OCI-LY1 (cell line): Measurements from ENCODE around the gene DMD.

ENCODE experiments used
- H2AFZ ChIP-seq: fragments of 200-600 bp; sonication (generic), shearing (Covaris generic); 2 replicates; pipeline ENCODE4 v1.6.0; 2014; ENCODE audit warnings: antibody characterized with exemption, mild to moderate bottlenecking, low read length
- H3F3A ChIP-seq: fragments of 200-600 bp; sonication (generic), shearing (Covaris generic); 2 replicates; pipeline ENCODE4 v1.6.0; 2014; ENCODE audit warnings: mild to moderate bottlenecking, antibody characterized with exemption, low read length, moderate library complexity; ENCODE audit not compliant: insufficient read depth
- H3K27ac ChIP-seq: fragments of 200-600 bp; sonication (generic); 2 replicates; pipeline ENCODE4 v1.5.1; 2014; ENCODE audit warnings: low read length, mixed run types, mild to moderate bottlenecking, low read depth; ENCODE audit not compliant: poor library complexity, severe bottlenecking
- H3K27me3 ChIP-seq: fragments of 200-600 bp; sonication (generic); 2 replicates; pipeline ENCODE4 v1.6.0; 2014; ENCODE audit warnings: antibody characterized with exemption, mild to moderate bottlenecking, low read length, moderate library complexity; ENCODE audit not compliant: insufficient read depth
- H3K36me3 ChIP-seq: fragments of 200-600 bp; sonication (generic); 2 replicates; pipeline ENCODE4 v1.6.1; 2014; ENCODE audit warnings: mild to moderate bottlenecking, antibody characterized with exemption, low read length, moderate library complexity, mixed read lengths; ENCODE audit not compliant: insufficient read depth
- H3K4me1 ChIP-seq: fragments of 200-600 bp; sonication (generic); 2 replicates; pipeline ENCODE4 v1.5.1; 2014; ENCODE audit warnings: mild to moderate bottlenecking, low read length, moderate library complexity; ENCODE audit not compliant: insufficient read depth, severe bottlenecking
- H3K4me2 ChIP-seq: fragments of 200-600 bp; sonication (generic), shearing (Covaris generic); 2 replicates; pipeline ENCODE4 v1.6.1; 2014; ENCODE audit warnings: low read length
- H3K4me3 ChIP-seq: fragments of 200-600 bp; sonication (generic); 2 replicates; pipeline ENCODE4 v1.5.1; 2014; ENCODE audit warnings: low read length, low read depth, mild to moderate bottlenecking, mixed read lengths; ENCODE audit not compliant: poor library complexity, severe bottlenecking
- H3K79me2 ChIP-seq: fragments of 200-600 bp; shearing (Covaris generic); 2 replicates; pipeline ENCODE4 v1.6.1; 2016; ENCODE audit warnings: mixed run types, low read length, mixed read lengths; ENCODE audit not compliant: insufficient read depth
- H3K9ac ChIP-seq: fragments of 200-600 bp; sonication (generic), shearing (Covaris generic); 2 replicates; pipeline ENCODE4 v1.6.1; 2014; ENCODE audit warnings: mild to moderate bottlenecking, low read length, mixed read lengths
- H3K9me2 ChIP-seq: fragments of 200-600 bp; sonication (generic), shearing (Covaris generic); 2 replicates; pipeline ENCODE4 v1.6.1; 2014; ENCODE audit warnings: low read depth, mild to moderate bottlenecking, low read length, mixed read lengths
- H3K9me3 ChIP-seq: fragments of 200-600 bp; shearing (Covaris generic); 2 replicates; pipeline ENCODE4 v1.6.1; 2014; ENCODE audit warnings: low read length, mixed read lengths
- H4K20me1 ChIP-seq: fragments of 200-600 bp; sonication (generic), shearing (Covaris generic); 2 replicates; pipeline ENCODE4 v1.6.0; 2016; ENCODE audit warnings: mild to moderate bottlenecking, low read length; ENCODE audit not compliant: insufficient read depth
- EZH2 ChIP-seq: fragments of 200-600 bp; sonication (generic), shearing (Covaris generic); IDR thresholded peaks from 2 replicates; pipeline ENCODE4 v1.8.0; 2017; ENCODE audit warnings: borderline replicate concordance, mixed run types, mild to moderate bottlenecking, antibody characterized with exemption, low read length, moderate library complexity, mixed read lengths
- TF ChIP-seq, protein P1 (sequence below): fragments of 200-600 bp; sonication (generic), shearing (Covaris generic); IDR thresholded peaks from 2 replicates; pipeline ENCODE4 v1.5.1; 2017; ENCODE audit warnings: mild to moderate bottlenecking, antibody characterized with exemption, low read length, moderate library complexity, mixed read lengths

The DMD gene

DNA sequence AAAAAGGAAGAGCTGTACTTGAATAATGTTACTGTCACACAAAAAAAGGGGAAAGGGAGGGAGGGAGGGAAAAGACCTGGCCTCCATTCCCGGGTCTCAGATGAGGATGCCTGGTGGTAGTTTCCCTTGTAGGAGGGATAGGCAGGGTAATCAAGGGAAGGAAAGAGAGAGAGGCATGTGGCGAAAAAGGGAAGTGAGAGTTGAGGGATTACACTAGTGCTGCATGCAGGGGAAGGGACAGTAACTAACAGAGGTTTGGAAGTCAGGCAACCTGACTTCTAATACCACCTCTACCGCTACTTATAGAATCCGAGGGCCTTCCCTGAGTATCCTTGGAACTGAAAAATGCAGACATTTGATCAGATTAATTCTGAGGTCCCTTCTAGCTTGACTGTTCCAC, 1317.8 kb downstream of the DMD start:
- TF ChIP-seq, protein P1, sequence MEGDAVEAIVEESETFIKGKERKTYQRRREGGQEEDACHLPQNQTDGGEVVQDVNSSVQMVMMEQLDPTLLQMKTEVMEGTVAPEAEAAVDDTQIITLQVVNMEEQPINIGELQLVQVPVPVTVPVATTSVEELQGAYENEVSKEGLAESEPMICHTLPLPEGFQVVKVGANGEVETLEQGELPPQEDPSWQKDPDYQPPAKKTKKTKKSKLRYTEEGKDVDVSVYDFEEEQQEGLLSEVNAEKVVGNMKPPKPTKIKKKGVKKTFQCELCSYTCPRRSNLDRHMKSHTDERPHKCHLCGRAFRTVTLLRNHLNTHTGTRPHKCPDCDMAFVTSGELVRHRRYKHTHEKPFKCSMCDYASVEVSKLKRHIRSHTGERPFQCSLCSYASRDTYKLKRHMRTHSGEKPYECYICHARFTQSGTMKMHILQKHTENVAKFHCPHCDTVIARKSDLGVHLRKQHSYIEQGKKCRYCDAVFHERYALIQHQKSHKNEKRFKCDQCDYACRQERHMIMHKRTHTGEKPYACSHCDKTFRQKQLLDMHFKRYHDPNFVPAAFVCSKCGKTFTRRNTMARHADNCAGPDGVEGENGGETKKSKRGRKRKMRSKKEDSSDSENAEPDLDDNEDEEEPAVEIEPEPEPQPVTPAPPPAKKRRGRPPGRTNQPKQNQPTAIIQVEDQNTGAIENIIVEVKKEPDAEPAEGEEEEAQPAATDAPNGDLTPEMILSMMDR = no peak
- no peak for TF ChIP-seq EZH2
- no peaks in the 10 kb centered on the region for H3K36me3 ChIP-seq

DNA sequence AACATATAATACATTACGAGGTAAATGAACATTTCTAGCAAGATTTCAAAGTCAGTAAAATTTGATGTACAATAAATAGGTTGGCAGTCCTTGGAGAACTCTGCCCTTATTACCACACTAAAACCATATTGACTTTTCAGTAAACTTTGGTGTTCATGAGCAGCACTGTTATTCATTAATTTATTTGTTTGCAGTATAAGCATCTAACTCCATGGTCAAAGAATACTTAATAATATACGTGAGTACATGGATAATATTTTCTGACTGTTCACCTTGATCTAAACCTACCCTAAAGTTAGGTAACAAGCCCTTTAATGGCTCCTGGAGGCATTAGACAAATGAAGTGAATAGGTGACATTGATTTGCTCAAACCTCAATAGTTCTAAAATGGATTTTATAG, 1322.3 kb downstream of the DMD start:
- no peak overlapping the region for H3K27ac ChIP-seq
- H3K9me2 ChIP-seq = no peaks in the 10 kb centered on the region
- no peaks in the 10 kb centered on the region for H3K27me3 ChIP-seq
- no peak overlapping the region for H3K9ac ChIP-seq
- no peak overlapping the region for H3K4me2 ChIP-seq
- H3F3A ChIP-seq = no peaks in the 10 kb centered on the region
- no peaks in the 10 kb centered on the region for H4K20me1 ChIP-seq
- H2AFZ ChIP-seq = no peak overlapping the region
- H3K79me2 ChIP-seq = no peaks in the 10 kb centered on the region
- no peak overlapping the region for H3K4me3 ChIP-seq
- no peaks in the 10 kb centered on the region for H3K9me3 ChIP-seq
- peaks cover 6% of the 10 kb centered on the region for H3K4me1 ChIP-seq
- TF ChIP-seq, protein P1 = no peak
- no peak for TF ChIP-seq EZH2
- H3K36me3 ChIP-seq = no peaks in the 10 kb centered on the region

More for the DNA sequence above, 1317.8 kb downstream of the DMD start:
- H3K27ac ChIP-seq = no peak overlapping the region
- no peak overlapping the region for H3K4me3 ChIP-seq
- no peaks in the 10 kb centered on the region for H3K9me3 ChIP-seq
- H3K27me3 ChIP-seq = no peaks in the 10 kb centered on the region
- no peaks in the 10 kb centered on the region for H4K20me1 ChIP-seq
- H3K9ac ChIP-seq = no peak overlapping the region
- no peaks in the 10 kb centered on the region for H3F3A ChIP-seq
- peaks cover 8% of the 10 kb centered on the region for H3K4me1 ChIP-seq
- no peak overlapping the region; the same call in 1 of the 2 replicates for H3K4me2 ChIP-seq
- no peak overlapping the region for H2AFZ ChIP-seq
- H3K9me2 ChIP-seq = no peaks in the 10 kb centered on the region
- no peaks in the 10 kb centered on the region for H3K79me2 ChIP-seq

DNA sequence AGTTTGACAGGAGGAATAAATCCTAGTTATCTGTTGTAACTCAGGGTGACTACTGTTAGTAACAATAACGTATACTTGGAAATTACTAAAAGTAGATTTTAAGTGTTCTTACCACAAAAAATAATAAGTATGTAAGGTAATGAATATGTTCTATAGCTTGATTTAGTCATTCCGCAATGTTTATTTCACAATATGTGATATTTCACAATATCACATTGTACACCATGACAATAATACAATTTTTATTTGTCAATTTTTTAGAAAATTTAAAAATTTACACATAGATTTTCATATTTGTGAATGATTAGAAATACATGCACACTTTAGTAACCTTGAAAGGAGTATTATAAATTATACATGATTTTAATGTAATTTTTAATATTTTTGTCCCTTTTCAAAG, 1326.8 kb downstream of the DMD start:
- Histone ChIP-seq H3K27ac (no peak overlapping the region), H3K4me2 (no peak overlapping the region), H3K79me2 (no peaks in the 10 kb centered on the region), H3K9me3 (no peaks in the 10 kb centered on the region), H4K20me1 (no peaks in the 10 kb centered on the region), H2AFZ (no peak overlapping the region), H3K9me2 (no peaks in the 10 kb centered on the region), H3K9ac (no peak overlapping the region), H3K36me3 (no peaks in the 10 kb centered on the region), H3K27me3 (no peaks in the 10 kb centered on the region), H3K4me1 (no peaks in the 10 kb centered on the region), H3K4me3 (no peak overlapping the region), H3F3A (no peaks in the 10 kb centered on the region)
- TF ChIP-seq, protein P1 = no peak
- TF ChIP-seq EZH2 = no peak
